WI38 (cell line): Measurements from ENCODE around the gene IL19.

Experiments used
- H3K4me3 ChIP-seq: 2 replicates; pipeline ENCODE4 v1.5.1; 2011; ENCODE audit warnings: low read depth, mild to moderate bottlenecking, control low read depth, low read length
- CTCF ChIP-seq: IDR thresholded peaks from 2 replicates; pipeline ENCODE4 v1.5.1; 2012; ENCODE audit warnings: low read depth, mild to moderate bottlenecking, control low read depth, low read length

The IL19 gene

GRCh38 chr1:206816390-206817287, 46.1 kb downstream of the IL19 start:
- no peak for TF ChIP-seq CTCF

GRCh38 chr1:206821493-206821892, 50.9 kb downstream of the IL19 start:
- H3K4me3 ChIP-seq: no peak overlapping the region
- no peak for TF ChIP-seq CTCF

More at GRCh38 chr1:206816390-206817287, 46.1 kb downstream of the IL19 start:
- H3K4me3 ChIP-seq: no peak overlapping the region

- no peak overlapping the region for H3K4me3 ChIP-seq
- no peak for TF ChIP-seq CTCF
Measured at GRCh38 chr1:206823727-206824126, 53.2 kb downstream of the IL19 start.

DNA sequence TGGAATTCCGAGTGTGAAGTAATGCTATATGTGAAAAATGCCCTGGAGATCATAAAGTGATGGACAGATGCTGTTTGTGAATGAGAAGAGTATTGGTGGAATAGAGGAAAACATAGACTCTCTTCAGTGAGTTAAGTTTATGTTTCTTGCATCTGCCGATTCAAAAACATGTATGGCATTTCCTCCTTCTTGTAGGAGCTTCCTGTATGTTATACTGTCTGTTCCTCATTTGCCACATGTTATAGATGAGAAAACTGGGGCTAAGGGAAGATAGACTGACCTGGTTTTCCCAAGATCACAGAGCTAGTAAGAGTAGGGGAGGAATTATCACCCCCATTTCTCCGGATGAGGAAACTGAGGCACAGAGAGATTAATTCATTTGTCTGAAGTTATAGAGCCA, 53.8 kb downstream of the IL19 start:
- no peak overlapping the region for H3K4me3 ChIP-seq
- no peak for TF ChIP-seq CTCF

DNA sequence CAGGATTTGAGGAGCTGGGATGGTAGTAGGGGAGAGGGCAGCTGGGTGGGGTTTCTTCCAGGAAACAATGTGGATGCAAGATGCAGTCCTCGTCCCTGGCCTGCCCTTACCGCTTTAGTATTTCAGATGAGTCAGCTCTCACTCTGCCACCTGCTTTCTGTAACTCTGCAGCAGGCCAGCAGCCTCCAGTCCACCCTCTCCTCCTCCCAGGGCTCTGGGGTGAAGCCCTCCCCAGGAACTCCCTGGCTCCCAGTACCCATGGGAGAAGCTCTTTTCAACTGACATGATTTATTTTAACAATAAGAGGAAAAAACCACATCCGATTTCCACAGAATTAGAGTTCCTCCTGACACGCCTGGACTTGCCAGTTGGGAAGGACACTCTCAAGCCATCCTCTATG, 55.8 kb downstream of the IL19 start:
- no peak for TF ChIP-seq CTCF
- H3K4me3 ChIP-seq: no peak overlapping the region

DNA sequence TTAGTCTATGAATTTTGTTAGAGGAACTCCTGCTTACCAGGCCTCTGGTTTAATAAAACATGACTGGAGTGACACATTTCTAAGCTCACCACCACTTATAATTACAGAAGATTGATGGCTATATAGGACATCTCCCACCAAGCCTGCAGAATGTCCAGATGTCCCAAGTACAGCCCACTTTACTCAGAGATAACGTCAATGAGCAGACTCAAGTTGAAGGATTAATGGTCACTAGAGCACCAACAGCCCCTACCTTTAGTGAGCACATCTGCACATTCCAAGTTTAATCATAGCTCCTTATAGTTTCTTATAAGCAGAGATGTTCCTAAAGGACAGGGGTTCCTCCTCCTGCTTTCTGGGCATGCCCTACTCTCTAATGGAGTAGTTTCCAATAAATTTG, 57.5 kb downstream of the IL19 start:
- no peak for TF ChIP-seq CTCF
- no peak overlapping the region for H3K4me3 ChIP-seq

DNA sequence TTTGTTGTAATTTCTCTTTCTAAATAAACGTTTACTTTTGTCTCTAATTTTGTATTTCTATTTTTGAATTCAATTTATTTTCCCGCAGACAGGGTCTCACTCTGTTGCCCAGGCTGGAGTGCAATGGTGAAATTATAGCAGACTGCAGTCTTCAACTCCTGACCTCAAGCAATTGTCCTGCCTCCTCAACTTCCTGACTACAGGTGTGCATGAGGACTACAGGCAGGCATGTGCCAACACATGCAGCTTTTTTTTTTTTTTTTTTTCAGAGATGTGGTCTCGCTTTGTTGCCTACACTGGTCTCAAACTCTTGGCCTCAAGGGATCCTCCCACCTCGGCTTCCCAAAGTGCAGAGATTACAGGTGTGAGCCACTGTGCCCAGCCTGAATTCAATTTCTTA, 58.2 kb downstream of the IL19 start:
- TF ChIP-seq CTCF: no peak
- H3K4me3 ChIP-seq: no peak overlapping the region
